22Rv1 (cell line): ENCODE data around the gene LPO.

Source experiments
- ZFX ChIP-seq: fragments of 450-650 bp; IDR thresholded peaks from 2 replicates; pipeline ENCODE4 v1.6.1; 2017; ENCODE audit warnings: antibody characterized with exemption, borderline replicate concordance
- TF ChIP-seq, protein P1 (sequence below): fragments of 450-650 bp; IDR thresholded peaks from 2 replicates; pipeline ENCODE4 v1.5.1; 2017; ENCODE audit warnings: mild to moderate bottlenecking

GRCh38 chr17:58265902-58266875 is 27.8 kb downstream of the LPO start:
- TF ChIP-seq, protein P1, sequence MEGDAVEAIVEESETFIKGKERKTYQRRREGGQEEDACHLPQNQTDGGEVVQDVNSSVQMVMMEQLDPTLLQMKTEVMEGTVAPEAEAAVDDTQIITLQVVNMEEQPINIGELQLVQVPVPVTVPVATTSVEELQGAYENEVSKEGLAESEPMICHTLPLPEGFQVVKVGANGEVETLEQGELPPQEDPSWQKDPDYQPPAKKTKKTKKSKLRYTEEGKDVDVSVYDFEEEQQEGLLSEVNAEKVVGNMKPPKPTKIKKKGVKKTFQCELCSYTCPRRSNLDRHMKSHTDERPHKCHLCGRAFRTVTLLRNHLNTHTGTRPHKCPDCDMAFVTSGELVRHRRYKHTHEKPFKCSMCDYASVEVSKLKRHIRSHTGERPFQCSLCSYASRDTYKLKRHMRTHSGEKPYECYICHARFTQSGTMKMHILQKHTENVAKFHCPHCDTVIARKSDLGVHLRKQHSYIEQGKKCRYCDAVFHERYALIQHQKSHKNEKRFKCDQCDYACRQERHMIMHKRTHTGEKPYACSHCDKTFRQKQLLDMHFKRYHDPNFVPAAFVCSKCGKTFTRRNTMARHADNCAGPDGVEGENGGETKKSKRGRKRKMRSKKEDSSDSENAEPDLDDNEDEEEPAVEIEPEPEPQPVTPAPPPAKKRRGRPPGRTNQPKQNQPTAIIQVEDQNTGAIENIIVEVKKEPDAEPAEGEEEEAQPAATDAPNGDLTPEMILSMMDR, result no peak
- no peak for TF ChIP-seq ZFX
